SU-DHL-6 (cell line): ENCODE measurements around the gene HIVEP3.

Source experiments
- H2AFZ ChIP-seq: fragments of 200-600 bp; sonication (generic); 2 replicates; pipeline ENCODE4 v1.6.1; 2014; ENCODE audit warnings: low read depth, mild to moderate bottlenecking, moderate library complexity, mixed read lengths, antibody characterized with exemption, low read length; ENCODE audit not compliant: severe bottlenecking
- H3F3A ChIP-seq: fragments of 200-600 bp; shearing (Covaris generic); 2 replicates; pipeline ENCODE4 v1.6.0; 2016; ENCODE audit warnings: antibody characterized with exemption, mild to moderate bottlenecking; ENCODE audit not compliant: insufficient read depth
- H3K27ac ChIP-seq: fragments of 200-600 bp; sonication (generic); 2 replicates; pipeline ENCODE4 v1.5.1; 2016; ENCODE audit warnings: low read depth, mild to moderate bottlenecking, low read length, moderate library complexity, mixed read lengths
- H3K27me3 ChIP-seq: fragments of 200-600 bp; sonication (generic), shearing (Covaris generic); 2 replicates; pipeline ENCODE4 v1.6.0; 2014; ENCODE audit warnings: mild to moderate bottlenecking, low read length
- H3K36me3 ChIP-seq: fragments of 200-600 bp; sonication (generic); 2 replicates; pipeline ENCODE4 v1.6.1; 2014; ENCODE audit warnings: mild to moderate bottlenecking, low read length, mixed read lengths
- H3K4me2 ChIP-seq: fragments of 300-600, 200-600 bp; shearing (Covaris generic), sonication (generic); 2 replicates; pipeline ENCODE4 v1.6.0; 2014; ENCODE audit warnings: low read length, low read depth, mild to moderate bottlenecking; ENCODE audit not compliant: poor library complexity, severe bottlenecking
- H3K4me3 ChIP-seq: fragments of 200-600 bp; sonication (generic); 2 replicates; pipeline ENCODE4 v1.5.1; 2014; ENCODE audit warnings: antibody characterized with exemption, low read length, mild to moderate bottlenecking, mixed read lengths; ENCODE audit not compliant: insufficient read depth, poor library complexity, severe bottlenecking
- H3K79me2 ChIP-seq: fragments of 200-600 bp; sonication (generic); 2 replicates; pipeline ENCODE4 v1.6.1; 2014; ENCODE audit warnings: mild to moderate bottlenecking, low read length, moderate library complexity; ENCODE audit not compliant: insufficient read depth
- H3K9ac ChIP-seq: fragments of 200-600 bp; sonication (generic); 2 replicates; pipeline ENCODE4 v1.7.0; 2014; ENCODE audit warnings: mild to moderate bottlenecking, low read length
- H3K9me2 ChIP-seq: fragments of 200-600 bp; sonication (generic); replicated peaks from 2 replicates; pipeline ENCODE4 v1.6.1; 2014; ENCODE audit warnings: low read length; ENCODE audit not compliant: insufficient read depth
- H3K9me3 ChIP-seq: fragments of 200-600 bp; sonication (generic); 2 replicates; pipeline ENCODE4 v1.6.1; 2014; ENCODE audit warnings: low read length, mixed read lengths; ENCODE audit not compliant: insufficient read depth
- H4K20me1 ChIP-seq: fragments of 200-600 bp; sonication (generic); 2 replicates; pipeline ENCODE4 v1.6.1; 2014; ENCODE audit warnings: low read depth, mild to moderate bottlenecking, antibody characterized with exemption, low read length, moderate library complexity, mixed read lengths
- EZH2phosphoT487 ChIP-seq: fragments of 200-600 bp; sonication (generic), shearing (Covaris generic); conservative IDR thresholded peaks from 2 replicates; pipeline ENCODE4 v1.6.1; 2018; ENCODE audit warnings: mild to moderate bottlenecking, antibody characterized with exemption, low read length, moderate library complexity, mixed read lengths
- TF ChIP-seq, protein P1 (sequence below): fragments of 200-600 bp; sonication (generic); IDR thresholded peaks from one replicate; pipeline ENCODE4 v1.5.1; 2017; ENCODE audit warnings: antibody characterized with exemption, mild to moderate bottlenecking, low read length, moderate library complexity; ENCODE audit not compliant: insufficient read depth, poor library complexity, severe bottlenecking

HIVEP3 gene

DNA sequence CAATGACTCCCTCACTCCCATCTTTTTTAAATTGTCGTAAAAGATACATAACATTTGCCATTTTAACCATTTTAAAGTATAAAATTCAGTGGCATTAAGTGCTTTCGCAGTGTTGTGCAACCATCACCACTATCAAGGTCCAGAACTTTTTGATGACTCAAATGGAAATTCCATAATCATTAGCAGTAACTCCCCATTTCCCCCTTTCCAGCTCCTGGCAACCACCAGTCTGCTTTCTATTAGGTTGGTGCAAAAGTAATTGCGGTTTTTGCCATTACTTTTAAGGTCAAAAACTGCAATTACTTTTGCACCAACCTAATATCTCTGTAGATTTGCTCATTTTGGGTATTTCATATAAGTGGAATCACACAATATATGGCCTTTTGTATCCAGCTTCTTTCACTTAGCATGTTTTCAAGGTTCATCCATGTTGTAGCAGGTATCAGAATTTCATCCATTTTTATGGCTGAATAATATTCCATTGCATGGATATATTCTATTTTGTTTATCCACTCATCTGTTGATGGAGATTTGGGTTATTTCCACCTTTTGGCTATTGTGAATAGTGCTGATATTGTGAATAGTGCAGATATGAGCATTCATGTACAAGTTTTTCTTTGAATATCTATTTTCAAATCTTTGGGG is 159.7 kb downstream of the HIVEP3 start:
- Histone ChIP-seq H3K9me2 (no peaks in the 10 kb centered on the region), H3F3A (no peaks in the 10 kb centered on the region), H3K4me3 (no peak overlapping the region), H3K36me3 (no peaks in the 10 kb centered on the region; the same call in 1 of the 2 replicates), H3K9me3 (peaks cover 24% of the 10 kb centered on the region; the same call in 1 of the 2 replicates), H3K9ac (no peak overlapping the region), H3K79me2 (no peaks in the 10 kb centered on the region), H4K20me1 (no peaks in the 10 kb centered on the region), H2AFZ (no peak overlapping the region), H3K27me3 (no peaks in the 10 kb centered on the region), H3K4me2 (no peak overlapping the region), H3K27ac (no peak overlapping the region)
- TF ChIP-seq, protein P1, sequence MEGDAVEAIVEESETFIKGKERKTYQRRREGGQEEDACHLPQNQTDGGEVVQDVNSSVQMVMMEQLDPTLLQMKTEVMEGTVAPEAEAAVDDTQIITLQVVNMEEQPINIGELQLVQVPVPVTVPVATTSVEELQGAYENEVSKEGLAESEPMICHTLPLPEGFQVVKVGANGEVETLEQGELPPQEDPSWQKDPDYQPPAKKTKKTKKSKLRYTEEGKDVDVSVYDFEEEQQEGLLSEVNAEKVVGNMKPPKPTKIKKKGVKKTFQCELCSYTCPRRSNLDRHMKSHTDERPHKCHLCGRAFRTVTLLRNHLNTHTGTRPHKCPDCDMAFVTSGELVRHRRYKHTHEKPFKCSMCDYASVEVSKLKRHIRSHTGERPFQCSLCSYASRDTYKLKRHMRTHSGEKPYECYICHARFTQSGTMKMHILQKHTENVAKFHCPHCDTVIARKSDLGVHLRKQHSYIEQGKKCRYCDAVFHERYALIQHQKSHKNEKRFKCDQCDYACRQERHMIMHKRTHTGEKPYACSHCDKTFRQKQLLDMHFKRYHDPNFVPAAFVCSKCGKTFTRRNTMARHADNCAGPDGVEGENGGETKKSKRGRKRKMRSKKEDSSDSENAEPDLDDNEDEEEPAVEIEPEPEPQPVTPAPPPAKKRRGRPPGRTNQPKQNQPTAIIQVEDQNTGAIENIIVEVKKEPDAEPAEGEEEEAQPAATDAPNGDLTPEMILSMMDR: no peak
- no peak for TF ChIP-seq EZH2phosphoT487

DNA sequence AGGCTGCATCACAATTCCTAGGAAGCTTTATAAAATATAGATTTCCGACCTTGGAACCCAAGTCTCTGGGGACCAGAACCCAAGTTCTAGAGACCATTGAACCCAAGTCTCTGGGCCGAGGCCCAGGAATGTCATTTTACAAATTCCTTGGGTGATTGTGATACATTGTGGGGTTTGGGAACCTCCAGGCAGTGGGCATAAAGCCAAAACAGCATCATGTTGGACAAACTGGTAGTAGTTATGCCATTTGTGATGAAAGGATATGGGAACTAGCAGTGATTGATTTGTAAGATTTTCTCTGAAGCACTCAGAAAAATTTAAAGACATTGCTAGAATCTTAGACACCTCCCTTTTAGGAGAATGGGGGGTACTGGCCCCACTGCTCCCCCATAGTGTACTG is 160.2 kb downstream of the HIVEP3 start:
- no peaks in the 10 kb centered on the region for H3K27me3 ChIP-seq
- no peak overlapping the region for H3K9ac ChIP-seq
- H3K27ac ChIP-seq: no peak overlapping the region
- H3K4me3 ChIP-seq: no peak overlapping the region
- no peaks in the 10 kb centered on the region for H3K9me2 ChIP-seq
- no peaks in the 10 kb centered on the region for H3F3A ChIP-seq
- H3K36me3 ChIP-seq: no peaks in the 10 kb centered on the region; the same call in 1 of the 2 replicates
- no peak overlapping the region for H3K4me2 ChIP-seq
- H3K79me2 ChIP-seq: no peaks in the 10 kb centered on the region
- H3K9me3 ChIP-seq: peaks cover 24% of the 10 kb centered on the region; the same call in 1 of the 2 replicates
- no peak overlapping the region for H2AFZ ChIP-seq
- H4K20me1 ChIP-seq: no peaks in the 10 kb centered on the region
- TF ChIP-seq, protein P1: no peak
- no peak for TF ChIP-seq EZH2phosphoT487

DNA sequence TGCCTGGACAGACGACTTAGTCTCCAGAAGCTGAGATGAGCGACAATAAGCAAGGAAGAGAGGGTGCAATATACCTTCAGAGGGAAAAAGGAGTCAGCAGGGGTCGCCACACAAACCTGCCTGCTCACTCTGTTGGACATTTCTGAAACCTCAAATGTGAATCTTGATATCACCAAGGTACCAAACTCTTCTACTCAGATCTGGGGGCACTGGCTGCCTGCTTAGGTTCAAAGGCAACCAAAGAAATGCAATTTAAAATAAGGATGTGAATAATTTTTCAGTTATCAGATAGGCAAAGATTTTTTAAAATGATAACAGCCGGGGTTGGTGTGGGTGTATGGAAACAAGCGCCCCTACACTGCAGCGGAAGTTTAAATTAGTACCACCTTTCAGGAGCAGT is 164.2 kb downstream of the HIVEP3 start:
- peak overlapping the region; percentile 50 for H3K4me2 ChIP-seq
- H4K20me1 ChIP-seq: no peaks in the 10 kb centered on the region
- H3K9me3 ChIP-seq: no peaks in the 10 kb centered on the region
- H2AFZ ChIP-seq: peak overlapping the region; percentile 50
- H3K9me2 ChIP-seq: no peaks in the 10 kb centered on the region
- H3K27me3 ChIP-seq: no peaks in the 10 kb centered on the region
- H3K36me3 ChIP-seq: no peaks in the 10 kb centered on the region
- H3K27ac ChIP-seq: peak overlapping the region; percentile 86
- H3K9ac ChIP-seq: peak overlapping the region; percentile 58
- H3K79me2 ChIP-seq: no peaks in the 10 kb centered on the region
- H3K4me3 ChIP-seq: peak overlapping the region; percentile 10
- no peak for TF ChIP-seq EZH2phosphoT487
- TF ChIP-seq, protein P1: peak; percentile 82
- peaks cover 35% of the 10 kb centered on the region for H3F3A ChIP-seq
